GM23338 (cell line): ENCODE data around the gene HORMAD2.

Experiments
- CREB1 ChIP-seq: fragments of 250-450 bp; sonication (Bioruptor Pico); IDR thresholded peaks from 2 replicates; pipeline ENCODE4 v1.5.0; 2020; ENCODE audit warnings: low read depth, mild to moderate bottlenecking, moderate library complexity
- CTCF ChIP-seq, 2 experiments: fragments of 200-600 bp in 1 of 2; sonication (generic) in 1 of 2; conservative IDR thresholded peaks; 2 replicates each; pipeline versions ENCODE4 v1.5.1 to v1.6.1; 2016 to 2017; ENCODE audit warnings: antibody characterized with exemption in 2 of 2, low read depth in 2 of 2, mild to moderate bottlenecking in 2 of 2, moderate library complexity in 1 of 2
- EZH2phosphoT487 ChIP-seq: fragments of 200-600 bp; sonication (generic); IDR thresholded peaks from one replicate; pipeline ENCODE4 v1.8.1; 2018; ENCODE audit warnings: antibody characterized with exemption; ENCODE audit not compliant: unreplicated experiment
- POLR2AphosphoS5 ChIP-seq: IDR thresholded peaks from 2 replicates; pipeline ENCODE4 v1.6.1; 2016; ENCODE audit warnings: antibody characterized with exemption, low read depth
- REST ChIP-seq: IDR thresholded peaks from one replicate; pipeline ENCODE4 v1.6.1; 2018; ENCODE audit warnings: antibody characterized with exemption; ENCODE audit not compliant: unreplicated experiment
- ZNF114 ChIP-seq: fragments of 250-450 bp; sonication (Bioruptor Pico); IDR thresholded peaks from 2 replicates; pipeline ENCODE4 v1.5.0; 2020; ENCODE audit warnings: mild to moderate bottlenecking, moderate library complexity
- ZNF331 ChIP-seq: fragments of 250-450 bp; sonication (Bioruptor Pico); IDR thresholded peaks from 2 replicates; pipeline ENCODE4 v1.5.0; 2020; ENCODE audit warnings: low read depth, mild to moderate bottlenecking, moderate library complexity

- TF ChIP-seq CTCF (conservative IDR thresholded peaks at IDR 0.05; ENCODE audit: low read depth in 2 of 2) (no peak), REST (no peak), EZH2phosphoT487 (no peak), CREB1 (CRISPR knock-in tag) (no peak), ZNF331 (CRISPR knock-in tag) (no peak), POLR2AphosphoS5 (no peak), ZNF114 (CRISPR knock-in tag) (no peak)
Observed at GRCh38 chr22:30170129-30170528, 89.9 kb downstream of the HORMAD2 start.
